Stimulated activated CD8-positive, alpha-beta memory T cell treated with anti-CD3 and anti-CD28 coated beads, Interleukin-7, amount 100 ng/mL, for 4 hours (primary cell): Measurements from ENCODE around the gene LTC4S.

Source experiments
- DNase-seq, 2 donors: peaks; one replicate each; pipeline ENCODE4 v3.0.0-alpha.2; 2020; ENCODE audit warnings: low read depth in 2 of 2

The LTC4S gene

GRCh38 chr5:179806250-179807048 is 12.7 kb downstream of the LTC4S start, which contains the start of gene MGAT4B:
Gene MGAT4B, minus strand, starts transcription at chr5:179806866. Its CDS starts 283 bp downstream, at chr5:179806583.
- DNase-seq, result peak in 1 of 2 donors; percentile 50

GRCh38 chr5:179812135-179812825 is 18.5 kb downstream of the LTC4S start:
- DNase-seq, result no peak

- no peak for DNase-seq
Measured at GRCh38 chr5:179812997-179813607, 19.3 kb downstream of the LTC4S start.

- no peak for DNase-seq
Measured at GRCh38 chr5:179814090-179814489, 20.3 kb downstream of the LTC4S start.

- DNase-seq, result no peak
Measured at GRCh38 chr5:179815491-179816249, 21.9 kb downstream of the LTC4S start.

GRCh38 chr5:179816401-179816795 is 22.6 kb downstream of the LTC4S start:
- no peak for DNase-seq

- no peak for DNase-seq
Measured at GRCh38 chr5:179816796-179817469, 23.1 kb downstream of the LTC4S start.

GRCh38 chr5:179817470-179817840 is 23.7 kb downstream of the LTC4S start:
- no peak for DNase-seq

- DNase-seq, result no peak
Measured at GRCh38 chr5:179817890-179818745, 24.3 kb downstream of the LTC4S start.

GRCh38 chr5:179818746-179819295 is 25.0 kb downstream of the LTC4S start:
- DNase-seq, result peak; percentile 73 to 85

- peak in 1 of 2 donors; percentile 45 for DNase-seq
Measured at GRCh38 chr5:179819296-179820126, 25.7 kb downstream of the LTC4S start.

GRCh38 chr5:179820127-179820482 is 26.3 kb downstream of the LTC4S start:
- no peak for DNase-seq

GRCh38 chr5:179820483-179821297 is 26.9 kb downstream of the LTC4S start, which contains the start of gene SQSTM1:
Gene SQSTM1, plus strand, starts transcription at chr5:179820905. Its CDS starts 32 bp downstream, at chr5:179820937.
- peak; percentile 44 to 78 for DNase-seq

GRCh38 chr5:179821298-179822058 is 27.7 kb downstream of the LTC4S start:
- DNase-seq, result peak; percentile 66 to 79

- DNase-seq, result no peak
Measured at GRCh38 chr5:179822059-179822432, 28.3 kb downstream of the LTC4S start.

- no peak for DNase-seq
Measured at GRCh38 chr5:179822444-179822990, 28.7 kb downstream of the LTC4S start.
